Measurements from ENCODE around the gene CDK15.
"Not testable (repeated sequence)": the region's sequence is repeated elsewhere in the genome, so short reads cannot be mapped to it uniquely, and the experiment has no call there.

CDK15 gene

GRCh38 chr2:201806442-201807170 lies at the start of gene CDK15:
TSS of gene CDK15 (plus strand) at chr2:201806537. CDS start at chr2:201806665, 128 bp downstream.
- DNase-seq, result no peak

- no peak for DNase-seq
These were observed 48.1 kb upstream of the CDK15 start for GRCh38 chr2:201758234-201758633.

- DNase-seq, result no peak
These were observed 47.5 kb upstream of the CDK15 start for GRCh38 chr2:201758873-201759272.

DNA sequence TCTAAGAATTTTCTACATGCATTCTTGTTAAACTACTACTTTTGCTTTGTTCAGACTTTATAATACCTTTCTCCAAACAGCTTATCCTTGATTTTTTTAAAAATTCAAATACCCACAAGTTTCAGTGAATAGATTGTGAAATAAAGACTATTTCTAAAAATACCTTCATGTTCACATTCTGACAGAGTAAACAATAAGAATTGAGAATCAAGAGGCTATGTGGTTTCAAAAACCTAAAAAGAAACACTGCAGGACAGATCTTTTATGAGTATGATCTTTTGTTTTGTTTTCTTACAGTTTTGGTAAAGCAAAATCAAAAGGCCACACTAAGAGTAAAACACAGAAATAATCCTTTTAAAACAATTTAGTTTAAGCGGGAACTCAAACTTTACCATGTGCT lies 46.8 kb upstream of the CDK15 start:
- DNase-seq, result no peak

DNA sequence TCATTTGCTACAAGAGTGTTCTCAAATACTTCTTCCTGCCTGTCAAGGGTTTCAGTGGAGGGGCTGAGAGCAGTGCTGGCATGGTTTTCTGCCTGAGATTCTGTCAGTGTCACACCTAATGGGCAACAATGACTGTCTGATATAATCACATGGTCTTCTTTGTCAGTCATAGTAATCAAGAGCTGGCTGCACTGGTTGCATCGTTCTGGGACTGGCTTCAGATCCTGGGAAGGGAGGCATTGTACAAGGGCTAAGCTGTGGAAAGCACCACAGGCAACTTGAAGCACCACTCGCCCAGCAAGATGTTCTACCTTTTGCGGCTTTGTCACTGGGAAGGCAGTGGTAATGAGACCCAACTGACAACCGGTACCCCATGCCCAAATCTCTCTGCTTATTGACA lies 45.2 kb upstream of the CDK15 start:
- DNase-seq, result no peak

DNA sequence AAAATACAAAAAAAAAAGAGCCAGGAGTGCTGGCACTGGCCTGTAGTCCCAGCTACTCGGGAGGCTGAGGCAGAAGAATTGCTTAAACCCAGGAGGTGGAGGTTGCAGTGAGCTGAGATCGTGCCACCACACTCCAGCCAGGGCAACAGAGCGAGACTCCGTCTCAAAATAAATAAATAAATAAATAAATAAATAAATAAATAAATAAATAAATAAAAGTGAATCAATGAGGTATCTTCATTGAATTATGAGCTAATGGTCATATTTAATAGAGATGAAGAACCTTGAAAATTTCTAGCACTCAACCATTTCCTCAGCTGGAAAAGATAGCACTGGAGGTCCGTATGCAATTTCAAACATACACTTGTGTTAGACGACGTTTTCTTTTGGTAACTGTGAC lies 41.9 kb upstream of the CDK15 start:
- not testable (repeated sequence) for DNase-seq

DNA sequence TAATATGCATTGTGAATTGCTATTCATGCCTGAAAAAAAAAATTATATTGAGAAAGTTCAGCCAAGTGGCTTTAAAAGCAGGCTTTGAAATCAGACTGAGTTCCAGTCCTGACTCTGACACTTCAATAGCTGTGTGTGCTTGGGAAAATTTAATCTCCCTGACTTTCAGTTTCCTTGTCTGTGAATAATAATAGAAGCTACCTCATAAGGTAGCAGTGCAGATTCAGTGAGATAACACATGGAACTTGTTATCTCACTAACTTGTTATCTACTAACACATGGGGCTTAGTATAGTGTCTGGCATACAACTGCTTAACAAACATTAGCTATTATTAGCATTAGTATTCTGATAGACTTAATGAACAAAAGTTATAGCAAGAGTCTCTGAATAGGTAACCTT lies 40.5 kb upstream of the CDK15 start:
- no peak for DNase-seq

GRCh38 chr2:201768918-201769317 lies 37.4 kb upstream of the CDK15 start:
- DNase-seq, result no peak

GRCh38 chr2:201769666-201770373 lies 36.5 kb upstream of the CDK15 start:
- DNase-seq, result no peak

GRCh38 chr2:201773990-201774389 lies 32.3 kb upstream of the CDK15 start:
- DNase-seq, result no peak

DNA sequence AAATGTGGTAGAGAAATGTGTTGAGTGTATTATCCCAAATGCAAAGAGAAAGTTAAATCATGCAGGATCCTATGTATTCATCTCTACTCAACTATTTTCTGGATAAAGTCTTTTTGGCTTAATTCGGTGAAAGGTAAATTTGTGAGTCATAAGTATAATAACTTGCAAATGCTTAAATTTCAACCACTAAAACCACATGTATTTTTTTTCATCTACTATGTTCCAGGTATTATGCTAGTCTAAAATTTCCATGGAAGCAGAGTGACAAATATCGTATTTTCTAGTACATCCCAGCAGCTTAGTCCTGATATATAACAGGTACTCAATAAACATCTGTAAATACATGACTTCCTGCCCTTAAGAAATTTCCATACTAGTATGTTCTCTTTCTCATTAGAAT lies 31.8 kb upstream of the CDK15 start:
- no peak for DNase-seq

GRCh38 chr2:201775326-201775725 lies 31.0 kb upstream of the CDK15 start:
- DNase-seq, result no peak

- DNase-seq, result no peak
These were observed 29.3 kb upstream of the CDK15 start for GRCh38 chr2:201777043-201777442.

GRCh38 chr2:201777869-201778268 lies 28.5 kb upstream of the CDK15 start:
- no peak for DNase-seq

GRCh38 chr2:201779901-201780673 lies 26.2 kb upstream of the CDK15 start:
- DNase-seq, result no peak

GRCh38 chr2:201780674-201781493 lies 25.5 kb upstream of the CDK15 start, which contains the start of gene ALS2:
TSS of gene ALS2 (minus strand) at chr2:201780933. CDS start at chr2:201768885, 12,048 bp downstream.
- peak; percentile 96 for DNase-seq

DNA sequence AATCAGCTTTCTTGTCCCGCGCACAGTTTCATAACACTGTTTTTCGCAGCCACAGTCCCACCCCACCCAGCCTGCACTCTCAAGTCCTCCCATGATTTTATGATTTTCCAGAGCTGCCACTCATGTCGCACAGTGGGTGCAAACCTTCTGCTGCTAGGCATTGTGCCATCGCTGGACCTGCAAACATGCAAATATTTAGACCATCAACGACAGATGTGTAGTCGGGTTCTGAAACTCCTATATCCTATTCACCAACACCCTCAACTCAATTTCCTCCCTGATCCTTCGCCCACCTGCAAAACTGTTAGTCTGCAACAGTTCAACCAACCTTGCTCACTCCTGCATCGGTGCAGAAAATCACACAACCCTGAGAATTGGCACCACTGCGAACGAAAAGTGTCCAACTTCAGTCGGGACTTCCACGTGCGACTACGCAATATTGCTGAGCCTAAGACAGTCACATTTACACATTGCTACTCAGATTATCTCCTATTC lies 24.7 kb upstream of the CDK15 start:
- no peak for DNase-seq

GRCh38 chr2:201784563-201784962 lies 21.8 kb upstream of the CDK15 start:
- DNase-seq, result no peak

DNA sequence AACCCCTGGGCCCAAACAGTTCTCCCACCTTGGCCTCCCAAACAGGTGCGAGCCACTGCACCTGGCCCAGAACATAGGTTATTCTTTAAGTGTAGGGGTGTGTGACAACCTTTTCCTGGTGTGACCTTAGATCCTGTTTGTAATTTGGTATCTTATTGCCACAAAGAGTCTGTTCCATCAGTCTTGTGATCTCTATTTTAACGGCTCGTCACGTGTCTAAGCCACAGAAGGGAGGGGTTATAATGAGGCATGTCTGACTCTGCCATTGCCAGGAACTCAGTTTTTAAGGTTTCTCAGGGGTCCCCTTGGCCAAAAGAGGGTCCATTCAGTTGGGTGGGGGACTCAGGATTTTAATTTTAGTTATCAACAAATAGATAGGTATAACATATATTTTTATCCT lies 21.2 kb upstream of the CDK15 start:
- DNase-seq, result no peak

DNA sequence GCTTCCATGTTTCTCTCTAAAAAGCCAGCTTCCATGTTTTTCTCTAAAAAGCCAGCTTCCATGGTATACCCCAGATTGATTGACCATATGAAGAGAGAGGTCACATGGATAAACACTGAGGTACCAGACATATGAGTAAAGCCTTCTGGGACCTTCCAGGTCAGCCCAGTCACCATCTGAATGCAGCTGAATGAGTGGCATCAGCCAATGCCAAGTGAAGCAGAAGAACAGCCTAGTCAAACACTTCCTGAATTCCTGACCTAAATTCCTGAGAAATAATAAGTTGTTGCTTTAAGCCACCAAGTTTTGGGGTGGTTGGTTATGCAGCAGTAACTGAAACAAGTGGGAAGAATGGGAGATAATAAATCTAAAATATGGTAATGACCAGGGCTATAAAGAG lies 19.9 kb upstream of the CDK15 start:
- DNase-seq, result no peak

DNA sequence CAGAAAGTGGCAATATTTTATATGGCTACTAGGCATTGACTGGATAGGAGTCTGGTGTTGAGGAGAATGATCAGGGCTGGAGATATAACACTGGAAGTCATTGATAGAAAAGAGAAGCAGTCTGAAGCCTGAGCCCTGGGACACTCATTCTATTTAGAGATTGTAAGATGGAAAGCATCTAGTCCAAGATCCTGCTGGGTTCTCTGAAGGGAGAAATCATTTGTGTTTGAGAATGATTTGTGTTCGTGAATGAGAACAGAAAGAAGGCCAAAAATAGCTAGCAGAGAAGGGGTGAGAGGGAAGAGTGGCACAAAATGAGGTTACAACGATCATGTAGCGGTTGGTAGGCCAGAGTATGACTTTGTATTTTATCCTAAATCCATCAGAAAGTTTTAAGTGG lies 18.0 kb upstream of the CDK15 start:
- DNase-seq, result no peak

DNA sequence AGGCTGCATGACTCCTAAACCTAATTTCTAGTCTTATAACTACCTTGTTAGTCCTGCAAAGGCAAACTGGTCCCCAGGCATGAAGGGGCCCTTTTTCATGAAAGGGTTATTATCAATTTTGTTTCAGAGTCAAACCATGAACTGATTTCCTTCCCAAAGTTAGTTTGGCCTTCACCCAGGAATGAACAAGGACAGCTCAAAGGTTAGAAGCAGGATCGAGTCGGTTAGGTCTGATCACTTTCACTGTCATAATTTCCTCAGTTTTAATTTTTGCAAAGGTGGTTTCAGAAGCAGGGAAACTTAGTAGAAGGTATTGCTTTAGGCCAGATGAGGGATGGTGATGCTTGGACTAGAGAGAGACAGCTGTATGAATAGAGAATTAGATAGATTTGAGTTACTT lies 16.9 kb upstream of the CDK15 start:
- no peak for DNase-seq

DNA sequence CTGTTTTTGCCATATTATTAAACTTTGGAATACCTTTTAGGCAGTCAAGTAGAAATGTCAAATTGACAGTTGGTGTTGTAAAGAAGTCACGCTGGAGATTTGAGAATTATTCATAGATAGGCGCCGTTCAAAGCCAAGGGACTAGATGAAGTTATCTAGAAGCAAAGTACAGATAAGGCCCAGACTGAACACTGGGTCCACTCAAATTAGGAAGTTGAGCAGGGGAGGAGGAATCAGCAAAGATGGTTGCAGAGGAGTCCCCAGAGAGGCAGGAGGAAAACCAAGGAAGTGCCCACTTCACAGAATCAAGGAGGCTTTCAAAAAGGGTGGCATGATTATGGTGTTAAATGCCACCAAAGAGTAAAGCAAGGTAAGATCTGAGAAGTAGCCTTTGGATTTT lies 16.0 kb upstream of the CDK15 start:
- no peak for DNase-seq

Measured in NCI-H1694 (cell line).